Spleen (tissue), 11 donors: ENCODE results near the gene YIF1B. TPM values are rescaled to one million over a fixed set of nuclear protein-coding genes. Genes with fewer than 3 reads are reported as not detected.

ENCODE experiments used
- DNase-seq: peaks from one replicate; pipeline ENCODE4 v3.0.0-alpha.2; 2020
- H3K27ac ChIP-seq, 8 donors: fragments of 200-600 bp; sonication (generic) in 7 of 8; 1 replicate in 4 of 8; 2 replicates in 4 of 8; pipeline versions ENCODE4 v1.5.0 to v1.8.0; 2016 to 2021; ENCODE audit warnings: inconsistent platforms in 4 of 8, mild to moderate bottlenecking in 4 of 8, moderate library complexity in 1 of 8
- H3K27me3 ChIP-seq, 7 donors: fragments of 200-600 bp; sonication (generic) in 6 of 7; replicated peaks in 1 of 7; 1 replicate in 4 of 7; 2 replicates in 3 of 7; pipeline versions ENCODE4 v1.5.0 to v1.8.0; 2016 to 2021; ENCODE audit warnings: inconsistent platforms in 3 of 7, mild to moderate bottlenecking in 1 of 7
- H3K36me3 ChIP-seq, 6 donors: fragments of 200-600 bp; sonication (generic) in 5 of 6; 1 replicate in 4 of 6; 2 replicates in 2 of 6; pipeline versions ENCODE4 v1.5.0 to v1.8.0; 2016 to 2021; ENCODE audit warnings: inconsistent platforms in 2 of 6
- H3K4me1 ChIP-seq, 6 donors: fragments of 200-600 bp; sonication (generic) in 5 of 6; 1 replicate in 3 of 6; 2 replicates in 3 of 6; pipeline versions ENCODE4 v1.5.0 to v1.8.0; 2016 to 2021; ENCODE audit warnings: inconsistent platforms in 3 of 6
- H3K4me3 ChIP-seq, 8 donors: fragments of 200-600 bp; sonication (generic) in 7 of 8; 1 replicate in 4 of 8; 2 replicates in 4 of 8; pipeline versions ENCODE4 v1.5.0 to v1.8.0; 2016 to 2021; ENCODE audit warnings: inconsistent platforms in 4 of 8, mild to moderate bottlenecking in 4 of 8, moderate library complexity in 2 of 8
- H3K9me3 ChIP-seq, 8 donors: fragments of 200-600 bp; sonication (generic) in 7 of 8; 1 replicate in 4 of 8; 2 replicates in 4 of 8; pipeline versions ENCODE4 v1.5.0 to v1.8.0; 2016 to 2021; ENCODE audit warnings: inconsistent platforms in 4 of 8
- POLR2A ChIP-seq, 3 donors: fragments of 450-650 bp; IDR thresholded peaks; one replicate each; pipeline ENCODE4 v1.5.1; 2017; ENCODE audit warnings: antibody characterized with exemption in 3 of 3, mild to moderate bottlenecking in 1 of 3
- POLR2AphosphoS5 ChIP-seq, 3 donors: sonication (generic); formaldehyde crosslinking; IDR thresholded peaks; one replicate each; pipeline ENCODE4 v1.5.1; 2017; ENCODE audit warnings: antibody characterized with exemption in 3 of 3
- WGBS, 5 donors: extraction: QIAGEN DNeasy Blood & Tissue Kit in 3 of 5; methylation state at CpG; one replicate each; pipeline versions ENCODE4 v1.1.5 to v1.1.7; 2013 to 2018; 5-methylcytosine and 5-hydroxymethylcytosine counted together
- intact Hi-C: fragments of 100-400 bp; cut with DNase I; formaldehyde crosslinking; loops from one replicate; pipeline ENCODE4 v1.15.0; 2023; ENCODE audit warnings: low total_unique reads
- polyA plus RNA-seq, 3 donors: library from polyadenylated mRNA; stranded (reverse); fragments of 200-250 nt; gene quantifications; one replicate each; pipeline ENCODE4 v1.2.1, GENCODE V29; 2013
- total RNA-seq, 7 donors: library from RNA; depleted of rRNA in 3 of 7; stranded (reverse); fragments of >200 nt in 3 of 7; fragmentation: NEBNext Ultra II Directional in 4 of 7; extraction: Animal tissue kit (Norgen Biotek cat#: 25700) in 4 of 7; gene quantifications; one replicate each; pipeline versions ENCODE4 v1.1.0 to v1.2.1, GENCODE V29; 2016 to 2021
- TF ChIP-seq, protein P1 (sequence below), 11 experiments: fragments of 200-600 bp in 7 of 11; fragments of 450-650 bp in 4 of 11; sonication (generic) in 4 of 11; IDR thresholded peaks in 8 of 11; conservative IDR thresholded peaks in 3 of 11; 1 replicate in 7 of 11; 2 replicates in 4 of 11; pipeline versions ENCODE4 v1.4.0 to v1.8.0; 2016 to 2021; ENCODE audit warnings: antibody characterized with exemption in 11 of 11, inconsistent platforms in 4 of 11, mild to moderate bottlenecking in 1 of 11
- donor health status: healthy with polysubstance abuse.
- donor health status: DM: no; HTN: no; CAD: no; lungs with moderate emphysema.
- donor health status: DM: no; HTN: no; CAD: no.
- donor health status: Bipolar disorder and iron deficiency.
- donor health status: healthy.
- donor health status: DM: no; HTN: no; CAD: no.
- donor health status: DM: yes; HTN: yes; CAD: no.

The YIF1B gene
- total and polyA plus RNA-seq, 10 donors, result 31.4 to 56.7 (median 39.5) TPM

DNA sequence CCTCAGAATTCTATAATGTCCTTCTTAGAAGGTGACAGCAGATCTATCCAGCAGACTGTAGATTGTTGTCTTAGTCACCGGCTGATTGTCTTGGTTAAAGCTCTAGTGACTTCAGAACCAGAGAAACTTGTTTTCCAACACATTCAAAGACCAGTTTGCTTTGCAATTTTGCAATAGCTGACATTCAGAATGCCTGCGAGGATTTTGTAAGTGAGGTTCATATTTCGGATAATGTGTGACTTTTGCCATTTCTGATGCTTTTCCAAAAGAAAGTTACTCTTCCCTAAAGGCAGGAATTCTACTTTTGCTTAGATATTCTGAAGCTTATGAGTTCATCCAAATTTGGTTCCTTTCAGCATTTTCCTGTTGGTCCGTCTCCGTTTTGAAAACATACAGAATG, 38.2 kb downstream of the YIF1B start:
- Histone ChIP-seq H3K4me1 (peaks cover 32 to 92% (median 69%) of the 10 kb centered on the region in 6 donors), H3K36me3 (peaks cover 0 to 16% (median 0%) of the 10 kb centered on the region in 6 donors), H3K9me3 (no peaks in the 10 kb centered on the region), H3K4me3 (no peak overlapping the region), H3K27me3 (no peaks in the 10 kb centered on the region), H3K27ac (peak overlapping the region; percentile 21 to 84 (median 76))
- no peak for TF ChIP-seq POLR2A (IDR thresholded peaks at IDR 0.05)
- TF ChIP-seq, protein P1, sequence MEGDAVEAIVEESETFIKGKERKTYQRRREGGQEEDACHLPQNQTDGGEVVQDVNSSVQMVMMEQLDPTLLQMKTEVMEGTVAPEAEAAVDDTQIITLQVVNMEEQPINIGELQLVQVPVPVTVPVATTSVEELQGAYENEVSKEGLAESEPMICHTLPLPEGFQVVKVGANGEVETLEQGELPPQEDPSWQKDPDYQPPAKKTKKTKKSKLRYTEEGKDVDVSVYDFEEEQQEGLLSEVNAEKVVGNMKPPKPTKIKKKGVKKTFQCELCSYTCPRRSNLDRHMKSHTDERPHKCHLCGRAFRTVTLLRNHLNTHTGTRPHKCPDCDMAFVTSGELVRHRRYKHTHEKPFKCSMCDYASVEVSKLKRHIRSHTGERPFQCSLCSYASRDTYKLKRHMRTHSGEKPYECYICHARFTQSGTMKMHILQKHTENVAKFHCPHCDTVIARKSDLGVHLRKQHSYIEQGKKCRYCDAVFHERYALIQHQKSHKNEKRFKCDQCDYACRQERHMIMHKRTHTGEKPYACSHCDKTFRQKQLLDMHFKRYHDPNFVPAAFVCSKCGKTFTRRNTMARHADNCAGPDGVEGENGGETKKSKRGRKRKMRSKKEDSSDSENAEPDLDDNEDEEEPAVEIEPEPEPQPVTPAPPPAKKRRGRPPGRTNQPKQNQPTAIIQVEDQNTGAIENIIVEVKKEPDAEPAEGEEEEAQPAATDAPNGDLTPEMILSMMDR (IDR thresholded peaks at IDR 0.05 in 8 of 11, conservative IDR thresholded peaks at IDR 0.05 in 3 of 11), result no peak
- intact Hi-C loops, result no loop called here
- no peak for DNase-seq
- WGBS, 5 donors, result 60 to 75% (median 63%) methylated on average over 5 of the region's 5 CpGs

- Histone ChIP-seq H3K4me3 (no peak overlapping the region), H3K9me3 (no peaks in the 10 kb centered on the region), H3K27me3 (no peaks in the 10 kb centered on the region), H3K4me1 (peaks cover 28 to 87% (median 64%) of the 10 kb centered on the region in 6 donors), H3K27ac (peak overlapping the region; percentile 21 to 84 (median 76)), H3K36me3 (peaks cover 0 to 16% (median 0%) of the 10 kb centered on the region in 6 donors)
- DNase-seq, result no peak
- no peak for TF ChIP-seq POLR2A (IDR thresholded peaks at IDR 0.05)
- no peak for TF ChIP-seq POLR2AphosphoS5 (IDR thresholded peaks at IDR 0.05)
- TF ChIP-seq, protein P1 (IDR thresholded peaks at IDR 0.05 in 8 of 11, conservative IDR thresholded peaks at IDR 0.05 in 3 of 11), result no peak
- intact Hi-C loops, result no loop called here
- 87 to 96% (median 93%) methylated on average over 7 of the region's 7 CpGs for WGBS, 5 donors
These were observed 38.7 kb downstream of the YIF1B start for GRCh38 chr19:38276942-38277517.

- no peaks in the 10 kb centered on the region for H3K9me3 ChIP-seq
- H3K36me3 ChIP-seq, result peaks cover 0 to 4% (median 0%) of the 10 kb centered on the region in 6 donors
- H3K4me3 ChIP-seq, result no peak overlapping the region
- peaks cover 13 to 65% (median 48%) of the 10 kb centered on the region in 6 donors for H3K4me1 ChIP-seq
- DNase-seq, result no peak
- H3K27me3 ChIP-seq, result no peaks in the 10 kb centered on the region
- TF ChIP-seq POLR2A (IDR thresholded peaks at IDR 0.05), result no peak
- TF ChIP-seq, protein P1 (IDR thresholded peaks at IDR 0.05 in 8 of 11, conservative IDR thresholded peaks at IDR 0.05 in 3 of 11), result no peak
- peak in 2 of 3 donors; percentile 71 to 76 for TF ChIP-seq POLR2AphosphoS5 (IDR thresholded peaks at IDR 0.05)
- intact Hi-C loops, result no loop called here
- WGBS, 5 donors, result 29 to 60% (median 43%) methylated on average over 9 of the region's 9 CpGs
- peak overlapping the region in 7 of 8 donors; percentile 45 to 76 (median 60) for H3K27ac ChIP-seq
These were observed 41.0 kb downstream of the YIF1B start for GRCh38 chr19:38274739-38275138.

- TF ChIP-seq, protein P1 (IDR thresholded peaks at IDR 0.05 in 8 of 11, conservative IDR thresholded peaks at IDR 0.05 in 3 of 11), result no peak
- TF ChIP-seq POLR2AphosphoS5 (IDR thresholded peaks at IDR 0.05) (no peak), POLR2A (IDR thresholded peaks at IDR 0.05) (no peak)
- 70 to 81% (median 73%) methylated on average over 2 of the region's 2 CpGs for WGBS, 5 donors
- H3K4me3 ChIP-seq, result no peak overlapping the region
- peak overlapping the region in 4 of 8 donors; percentile 3 to 76 (median 42) for H3K27ac ChIP-seq
- DNase-seq, result no peak
- no peaks in the 10 kb centered on the region for H3K9me3 ChIP-seq
- H3K36me3 ChIP-seq, result no peaks in the 10 kb centered on the region
- no peaks in the 10 kb centered on the region for H3K27me3 ChIP-seq
- H3K4me1 ChIP-seq, result peaks cover 8 to 57% (median 36%) of the 10 kb centered on the region in 6 donors
- intact Hi-C loops, result no loop called here
These were observed 42.2 kb downstream of the YIF1B start for GRCh38 chr19:38273499-38273898.
